ENCODE measurements around the gene DUSP2. TPM values are rescaled to one million over a fixed set of nuclear protein-coding genes. Genes with fewer than 3 reads are reported as not detected.
A peak's percentile ranks its signal among the peaks of the same experiment; 100 is the strongest.
"Not testable (repeated sequence)": the region's sequence is repeated elsewhere in the genome, so short reads cannot be mapped to it uniquely, and the experiment has no call there.

DUSP2 gene
- total and polyA plus RNA-seq, 5 experiments from 2014 or later: 24.3 to 459 (median 36.5) TPM

GRCh38 chr2:96144481-96145035 is 682 bp downstream of the DUSP2 start:
- no peak for ATAC-seq
- H3K27ac Mint-ChIP-seq: peak overlapping the region; percentile 88 to 100 (median 98)
- H3K9me3 Mint-ChIP-seq: peaks cover 0 to 2% (median 0%) of the 10 kb centered on the region in 9 donors
- H3K4me3 Mint-ChIP-seq: peak overlapping the region; percentile 91 to 97 (median 95)
- POLR2A ChIA-PET: interaction anchor here (0.6 to 18.2 kb wide), 5 partner anchors 15 to 393 kb away, joined by 3 to 373 read pairs (median 8); partner anchors contain the start of gene STARD7
- peaks cover 0 to 1% (median 0%) of the 10 kb centered on the region in 5 donors for H3K27me3 Mint-ChIP-seq
- peaks cover 0 to 26% (median 7%) of the 10 kb centered on the region in 3 donors for H3K36me3 Mint-ChIP-seq
- peaks cover 27 to 75% (median 63%) of the 10 kb centered on the region in 4 donors for H3K4me1 Mint-ChIP-seq
- peak in 8 of 10 donors; percentile 29 to 72 (median 46) for DNase-seq

GRCh38 chr2:96143848-96144480 is 1.3 kb downstream of the DUSP2 start:
- no peak for ATAC-seq
- POLR2A ChIA-PET: interaction anchor here (0.6 to 18.2 kb wide), 6 partner anchors 16 to 394 kb away, joined by 3 to 373 read pairs (median 6); partner anchors contain the start of gene STARD7
- peaks cover 0 to 1% (median 0%) of the 10 kb centered on the region in 5 donors for H3K27me3 Mint-ChIP-seq
- H3K4me3 Mint-ChIP-seq: peak overlapping the region; percentile 91 to 97 (median 95)
- DNase-seq: peak in 8 of 10 donors; percentile 33 to 73 (median 56)
- H3K36me3 Mint-ChIP-seq: peaks cover 0 to 26% (median 7%) of the 10 kb centered on the region in 3 donors
- peaks cover 27 to 72% (median 62%) of the 10 kb centered on the region in 4 donors for H3K4me1 Mint-ChIP-seq
- peak overlapping the region; percentile 88 to 100 (median 98) for H3K27ac Mint-ChIP-seq
- H3K9me3 Mint-ChIP-seq: peaks cover 0 to 2% (median 0%) of the 10 kb centered on the region in 9 donors

- Mint-ChIP-seq H3K4me3 (peak overlapping the region; percentile 91 to 97 (median 95)), H3K27me3 (peaks cover 0 to 1% (median 0%) of the 10 kb centered on the region in 5 donors), H3K36me3 (peaks cover 0 to 26% (median 7%) of the 10 kb centered on the region in 3 donors), H3K9me3 (peaks cover 0 to 2% (median 0%) of the 10 kb centered on the region in 9 donors), H3K27ac (peak overlapping the region; percentile 82 to 100 (median 98)), H3K4me1 (peaks cover 24 to 70% (median 63%) of the 10 kb centered on the region in 4 donors)
- ATAC-seq (no peak), DNase-seq (peak in 4 of 10 donors; percentile 33 to 45 (median 36))
- POLR2A ChIA-PET: interaction anchor here (0.9 to 18.2 kb wide), 6 partner anchors 16 to 395 kb away, joined by 3 to 373 read pairs (median 6); partner anchors contain the start of gene STARD7
Measured at GRCh38 chr2:96143231-96143847, 1.9 kb downstream of the DUSP2 start.

GRCh38 chr2:96142217-96143113 is 2.8 kb downstream of the DUSP2 start:
- POLR2A ChIA-PET: interaction anchor here (0.9 to 18.2 kb wide), 5 partner anchors 17 to 122 kb away, joined by 3 to 373 read pairs (median 5); partner anchors contain the start of gene STARD7
- ATAC-seq (no peak), DNase-seq (peak in 9 of 10 donors; percentile 54 to 70 (median 58))
- Mint-ChIP-seq H3K4me3 (peak overlapping the region; percentile 91 to 97 (median 95)), H3K4me1 (peaks cover 23 to 65% (median 58%) of the 10 kb centered on the region in 4 donors), H3K9me3 (peaks cover 0 to 2% (median 0%) of the 10 kb centered on the region in 9 donors), H3K27ac (peak overlapping the region; percentile 77 to 100 (median 98)), H3K27me3 (peaks cover 0 to 1% (median 0%) of the 10 kb centered on the region in 5 donors), H3K36me3 (peaks cover 0 to 26% (median 7%) of the 10 kb centered on the region in 3 donors)

- POLR2A ChIA-PET: interaction anchor here (1.4 to 18.2 kb wide), 3 partner anchors 10 to 33 kb away, joined by 5 to 373 read pairs (median 175); no protein-coding TSS in a partner anchor
- Mint-ChIP-seq H3K27ac (peak overlapping the region in 9 of 10 donors; percentile 77 to 98 (median 94)), H3K36me3 (peaks cover 0 to 26% (median 7%) of the 10 kb centered on the region in 3 donors), H3K4me1 (peaks cover 22 to 57% (median 50%) of the 10 kb centered on the region in 4 donors), H3K4me3 (peak overlapping the region in 8 of 10 donors; percentile 28 to 97 (median 94))
- DNase-seq: peak in 3 of 10 donors; percentile 0 to 26 (median 13)
- not testable (repeated sequence) for H3K27me3 Mint-ChIP-seq, H3K9me3 Mint-ChIP-seq, ATAC-seq
Measured at GRCh38 chr2:96141624-96141967, 3.6 kb downstream of the DUSP2 start.

GRCh38 chr2:96140941-96141623 is 4.2 kb downstream of the DUSP2 start:
- peak overlapping the region in 2 of 10 donors; percentile 45 to 97 for H3K4me3 Mint-ChIP-seq
- peaks cover 0 to 26% (median 7%) of the 10 kb centered on the region in 3 donors for H3K36me3 Mint-ChIP-seq
- H3K9me3 Mint-ChIP-seq: peaks cover 0 to 2% (median 0%) of the 10 kb centered on the region in 9 donors
- peak in 3 of 10 donors; percentile 1 to 50 (median 30) for DNase-seq
- peak overlapping the region in 8 of 10 donors; percentile 41 to 98 (median 72) for H3K27ac Mint-ChIP-seq
- H3K4me1 Mint-ChIP-seq: peaks cover 19 to 52% (median 45%) of the 10 kb centered on the region in 4 donors
- no peak for ATAC-seq
- no peaks in the 10 kb centered on the region for H3K27me3 Mint-ChIP-seq
- POLR2A ChIA-PET: interaction anchor here (0.6 to 18.2 kb wide), 4 partner anchors 10 to 262 kb away, joined by 3 to 373 read pairs (median 90); no protein-coding TSS in a partner anchor

GRCh38 chr2:96139181-96139758 is 6.0 kb downstream of the DUSP2 start:
- H3K36me3 Mint-ChIP-seq: peaks cover 0 to 29% (median 6%) of the 10 kb centered on the region in 3 donors
- peaks cover 17 to 42% (median 37%) of the 10 kb centered on the region in 4 donors for H3K4me1 Mint-ChIP-seq
- DNase-seq (peak in 2 of 10 donors; percentile 1 to 31), ATAC-seq (no peak)
- POLR2A ChIA-PET: interaction anchor here (1.1 to 18.2 kb wide), 5 partner anchors 9 to 147 kb away, joined by 3 to 373 read pairs (median 7); partner anchors contain the start of gene STARD7
- H3K27ac Mint-ChIP-seq: peak overlapping the region in 8 of 10 donors; percentile 53 to 87 (median 71)
- no peak overlapping the region for H3K4me3 Mint-ChIP-seq
- no peaks in the 10 kb centered on the region for H3K9me3 Mint-ChIP-seq
- H3K27me3 Mint-ChIP-seq: no peaks in the 10 kb centered on the region

GRCh38 chr2:96138179-96139145 is 6.8 kb downstream of the DUSP2 start, which contains the start of gene ASTL:
ASTL (minus strand) TSS chr2:96138502; CDS start chr2:96138436, 66 bp downstream.
- DNase-seq (peak; percentile 47 to 86 (median 71)), ATAC-seq (peak; percentile 69 to 70)
- H3K27me3 Mint-ChIP-seq: no peaks in the 10 kb centered on the region
- H3K9me3 Mint-ChIP-seq: no peaks in the 10 kb centered on the region
- peak within 1 kb of the TSS in 9 of 10 donors; percentile 37 to 94 (median 73) for H3K27ac Mint-ChIP-seq
- peaks cover 11 to 35% (median 30%) of the 10 kb centered on the region in 4 donors for H3K4me1 Mint-ChIP-seq
- H3K4me3 Mint-ChIP-seq: peak within 1 kb of the TSS in 1 of 10 donors; percentile 64
- POLR2A ChIA-PET: interaction anchor here (1.1 to 18.2 kb wide), 6 partner anchors 10 to 146 kb away, joined by 3 to 373 read pairs (median 5); partner anchors contain the start of gene STARD7
- H3K36me3 Mint-ChIP-seq: peaks cover 0 to 22% (median 0%) of the 10 kb centered on the region in 3 donors

All from naive thymus-derived CD8-positive, alpha-beta T cell (primary cell).